Sigmoid colon (tissue), 4 donors: ENCODE measurements around the gene MON2.

Experiments used
- POLR2AphosphoS5 ChIP-seq, 4 donors: sonication (generic); formaldehyde crosslinking; IDR thresholded peaks; one replicate each; pipeline ENCODE4 v1.6.1; 2017; ENCODE audit warnings: antibody characterized with exemption in 4 of 4
- TF ChIP-seq, protein P1 (sequence below), 4 experiments: fragments of 450-650 bp in 3 of 4; fragments of 200-600 bp in 1 of 4; IDR thresholded peaks; one replicate each; pipeline ENCODE4 v1.5.1; 2016 to 2019; ENCODE audit warnings: antibody characterized with exemption in 4 of 4, mild to moderate bottlenecking in 3 of 4, moderate library complexity in 2 of 4

DNA sequence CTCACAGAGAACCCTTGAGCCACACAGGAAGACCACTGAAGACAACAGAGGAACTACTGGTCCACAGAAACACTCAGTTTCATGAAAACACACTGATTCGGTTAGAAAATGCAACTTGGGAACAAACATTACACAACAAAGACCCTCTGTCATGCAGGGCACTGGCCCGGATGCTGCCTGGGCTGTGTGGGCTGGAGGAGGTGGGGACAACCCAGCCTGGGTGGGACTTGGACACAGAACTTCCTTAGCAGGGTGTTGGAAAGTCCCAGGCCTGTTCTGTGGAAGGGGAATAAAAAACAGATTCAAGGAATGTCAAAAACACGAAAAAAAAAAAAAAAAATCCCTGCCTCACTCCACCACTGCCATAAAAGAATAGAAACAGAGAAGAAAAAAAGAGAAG lies 181.0 kb downstream of the MON2 start:
- TF ChIP-seq, protein P1, sequence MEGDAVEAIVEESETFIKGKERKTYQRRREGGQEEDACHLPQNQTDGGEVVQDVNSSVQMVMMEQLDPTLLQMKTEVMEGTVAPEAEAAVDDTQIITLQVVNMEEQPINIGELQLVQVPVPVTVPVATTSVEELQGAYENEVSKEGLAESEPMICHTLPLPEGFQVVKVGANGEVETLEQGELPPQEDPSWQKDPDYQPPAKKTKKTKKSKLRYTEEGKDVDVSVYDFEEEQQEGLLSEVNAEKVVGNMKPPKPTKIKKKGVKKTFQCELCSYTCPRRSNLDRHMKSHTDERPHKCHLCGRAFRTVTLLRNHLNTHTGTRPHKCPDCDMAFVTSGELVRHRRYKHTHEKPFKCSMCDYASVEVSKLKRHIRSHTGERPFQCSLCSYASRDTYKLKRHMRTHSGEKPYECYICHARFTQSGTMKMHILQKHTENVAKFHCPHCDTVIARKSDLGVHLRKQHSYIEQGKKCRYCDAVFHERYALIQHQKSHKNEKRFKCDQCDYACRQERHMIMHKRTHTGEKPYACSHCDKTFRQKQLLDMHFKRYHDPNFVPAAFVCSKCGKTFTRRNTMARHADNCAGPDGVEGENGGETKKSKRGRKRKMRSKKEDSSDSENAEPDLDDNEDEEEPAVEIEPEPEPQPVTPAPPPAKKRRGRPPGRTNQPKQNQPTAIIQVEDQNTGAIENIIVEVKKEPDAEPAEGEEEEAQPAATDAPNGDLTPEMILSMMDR (IDR thresholded peaks at IDR 0.05), result no peak
- TF ChIP-seq POLR2AphosphoS5 (IDR thresholded peaks at IDR 0.05), result no peak
